Measurements from ENCODE around the gene BLACAT1.

The BLACAT1 gene

DNA sequence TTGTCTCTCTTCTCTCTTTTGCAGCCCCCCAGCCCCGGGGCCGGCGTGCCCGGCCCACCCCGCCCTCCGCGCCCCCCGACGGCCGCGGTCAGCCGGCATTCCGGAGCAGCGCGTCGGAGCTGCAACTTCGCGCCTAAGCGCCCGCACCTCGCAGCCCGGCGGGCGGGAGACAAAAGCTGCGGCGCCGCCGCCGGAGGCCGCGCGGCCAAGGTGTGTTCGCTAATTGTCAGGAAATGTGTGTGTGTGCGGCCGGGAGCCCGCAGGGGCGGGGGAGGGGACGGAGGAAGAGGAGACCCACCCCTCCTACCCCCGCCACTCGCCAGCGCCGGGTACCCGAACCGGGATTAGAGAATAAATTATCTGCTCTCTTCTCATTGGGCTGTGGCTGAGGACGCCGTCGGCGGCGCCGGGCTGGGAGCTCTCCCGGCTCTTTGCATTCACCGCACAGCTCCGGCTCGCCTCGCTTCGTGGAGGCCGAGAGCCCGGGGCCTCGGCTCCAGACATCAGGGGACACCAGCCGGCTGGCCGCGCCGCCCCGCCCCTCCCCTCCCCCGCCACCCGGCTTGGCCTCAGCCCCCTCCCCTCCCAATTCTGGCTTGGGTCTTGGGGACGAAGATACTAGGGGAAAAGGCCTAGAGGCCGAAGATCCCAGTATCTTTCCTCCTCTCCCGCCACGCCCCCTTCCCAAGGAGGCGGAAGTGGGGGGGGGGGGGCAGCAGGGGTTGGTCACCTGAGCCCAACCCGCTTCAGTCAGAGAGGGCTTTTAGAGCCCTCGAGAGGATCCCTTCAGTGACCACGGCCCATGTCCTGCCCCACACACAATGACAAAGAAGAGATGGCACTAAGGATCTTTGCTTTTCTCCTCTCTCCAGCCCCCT lies 1.3 kb upstream of the BLACAT1 start:
- in situ Hi-C loops (cut with MboI; ENCODE audit: low sequenced_read_pairs): no loop called here
- Histone ChIP-seq H3K36me3 (replicated peaks) (no peaks in the 10 kb centered on the region), H3K27me3 (ENCODE audit: low read depth) (peaks cover 77% of the 10 kb centered on the region), H3K4me1 (peaks cover 3% of the 10 kb centered on the region; the same call in 1 of the 2 replicates), H3K9me3 (no peaks in the 10 kb centered on the region), H3K4me3 (peak overlapping the region; percentile 24)
- DNase-seq (ENCODE audit: low spot score in 2 of 2): peak; percentile 39 to 62

DNA sequence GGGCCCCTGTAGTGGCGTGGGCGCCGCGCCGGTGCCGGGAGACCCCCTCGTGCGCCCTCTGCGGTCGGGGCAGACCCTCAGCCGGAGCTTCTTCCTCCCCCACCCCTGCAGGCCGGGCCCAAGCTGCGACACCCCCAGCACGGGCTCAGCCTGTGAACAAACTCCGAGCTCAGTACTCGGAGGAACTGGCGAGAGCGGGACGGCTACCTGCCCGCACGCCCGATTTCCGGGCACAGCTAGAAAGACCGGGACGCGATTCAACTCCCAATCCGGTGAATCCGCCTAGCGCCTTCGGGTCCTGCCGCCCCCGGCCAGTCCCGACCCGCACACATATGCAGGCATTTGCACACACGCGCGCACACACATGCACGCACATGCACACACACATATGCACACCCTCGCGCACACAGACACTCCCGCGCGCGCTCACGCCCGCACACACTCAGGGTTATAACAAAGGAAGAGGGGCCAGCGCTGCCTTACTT lies 580 bp upstream of the BLACAT1 start:
- Histone ChIP-seq H3K27me3 (ENCODE audit: low read depth) (peaks cover 75% of the 10 kb centered on the region), H3K36me3 (replicated peaks) (no peaks in the 10 kb centered on the region), H3K4me3 (peak overlapping the region; percentile 24), H3K9me3 (no peaks in the 10 kb centered on the region), H3K4me1 (peaks cover 3% of the 10 kb centered on the region)
- DNase-seq (ENCODE audit: low spot score in 2 of 2): no peak
- in situ Hi-C loops (cut with MboI; ENCODE audit: low sequenced_read_pairs): no loop called here

GRCh38 chr1:205454903-205455335 lies 926 bp downstream of the BLACAT1 start:
- in situ Hi-C loops (cut with MboI; ENCODE audit: low sequenced_read_pairs): no loop called here
- DNase-seq (ENCODE audit: low spot score in 2 of 2): no peak
- Histone ChIP-seq H3K9me3 (no peaks in the 10 kb centered on the region), H3K36me3 (replicated peaks) (no peaks in the 10 kb centered on the region), H3K4me1 (peaks cover 11% of the 10 kb centered on the region), H3K27me3 (ENCODE audit: low read depth) (peaks cover 69% of the 10 kb centered on the region), H3K4me3 (no peak overlapping the region)

DNA sequence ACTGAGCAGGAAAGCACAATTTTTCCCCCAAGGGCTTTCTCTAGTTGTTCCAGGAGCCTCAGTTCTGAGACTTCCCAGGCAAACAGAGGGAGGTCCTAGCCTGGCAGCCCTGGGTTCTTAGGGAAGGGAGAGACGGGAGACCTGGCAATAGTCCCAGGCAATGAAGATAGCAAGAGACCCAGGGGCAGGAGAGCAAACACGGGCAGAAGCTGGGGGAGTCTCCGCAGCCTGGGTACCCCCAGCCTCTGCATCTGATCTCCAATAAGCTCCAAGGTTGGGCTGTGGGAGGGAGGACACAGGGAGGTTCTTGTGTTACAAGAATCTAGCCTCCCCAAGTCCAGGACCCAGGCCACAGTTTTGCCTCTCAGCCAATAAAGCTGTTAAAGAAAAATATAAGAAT lies 2.4 kb downstream of the BLACAT1 start:
- in situ Hi-C loops (cut with MboI; ENCODE audit: low sequenced_read_pairs): no loop called here
- H3K27me3 ChIP-seq (ENCODE audit: low read depth): peaks cover 55% of the 10 kb centered on the region
- no peaks in the 10 kb centered on the region for H3K36me3 ChIP-seq (replicated peaks)
- H3K9me3 ChIP-seq: no peaks in the 10 kb centered on the region
- DNase-seq (ENCODE audit: low spot score in 2 of 2): no peak
- peaks cover 18% of the 10 kb centered on the region for H3K4me1 ChIP-seq
- no peak overlapping the region for H3K4me3 ChIP-seq

DNA sequence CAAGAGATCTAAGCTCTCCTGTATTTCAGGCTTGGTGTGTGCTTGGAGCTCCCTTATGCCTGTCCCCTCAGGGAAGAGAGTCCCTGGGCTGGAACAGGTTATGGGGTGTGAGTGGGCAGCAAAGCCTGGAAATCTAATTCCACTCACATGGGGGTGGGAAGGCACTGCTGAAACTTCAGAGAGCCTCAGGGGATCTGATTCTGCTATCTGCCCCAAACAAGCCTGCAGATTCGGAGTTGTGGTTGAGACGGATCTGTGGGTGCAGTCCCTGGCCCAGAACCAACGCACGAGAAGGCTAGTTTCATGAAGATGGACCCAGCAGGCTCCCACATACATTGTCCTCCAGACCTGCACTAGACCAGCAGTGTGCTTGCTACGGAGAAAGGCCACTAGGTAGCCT lies 2.9 kb downstream of the BLACAT1 start:
- in situ Hi-C loops (cut with MboI; ENCODE audit: low sequenced_read_pairs): no loop called here
- Histone ChIP-seq H3K36me3 (replicated peaks) (no peaks in the 10 kb centered on the region), H3K9me3 (no peaks in the 10 kb centered on the region), H3K4me3 (no peak overlapping the region), H3K4me1 (peaks cover 22% of the 10 kb centered on the region), H3K27me3 (ENCODE audit: low read depth) (peaks cover 51% of the 10 kb centered on the region)
- no peak for DNase-seq (ENCODE audit: low spot score in 2 of 2)

GRCh38 chr1:205452364-205452763 lies 3.5 kb downstream of the BLACAT1 start:
- Histone ChIP-seq H3K36me3 (replicated peaks) (no peaks in the 10 kb centered on the region), H3K9me3 (no peaks in the 10 kb centered on the region), H3K27me3 (ENCODE audit: low read depth) (peaks cover 46% of the 10 kb centered on the region), H3K4me1 (peaks cover 28% of the 10 kb centered on the region), H3K4me3 (no peak overlapping the region)
- in situ Hi-C loops (cut with MboI; ENCODE audit: low sequenced_read_pairs): no loop called here
- DNase-seq (ENCODE audit: low spot score in 2 of 2): no peak

GRCh38 chr1:205451759-205452164 lies 4.1 kb downstream of the BLACAT1 start:
- Histone ChIP-seq H3K4me3 (no peak overlapping the region), H3K36me3 (replicated peaks) (no peaks in the 10 kb centered on the region), H3K9me3 (no peaks in the 10 kb centered on the region), H3K4me1 (peaks cover 33% of the 10 kb centered on the region), H3K27me3 (ENCODE audit: low read depth) (peaks cover 43% of the 10 kb centered on the region)
- in situ Hi-C loops (cut with MboI; ENCODE audit: low sequenced_read_pairs): no loop called here
- no peak for DNase-seq (ENCODE audit: low spot score in 2 of 2)

GRCh38 chr1:205451202-205451601 lies 4.6 kb downstream of the BLACAT1 start:
- Histone ChIP-seq H3K4me3 (no peak overlapping the region), H3K27me3 (ENCODE audit: low read depth) (peaks cover 38% of the 10 kb centered on the region), H3K9me3 (no peaks in the 10 kb centered on the region), H3K4me1 (peaks cover 33% of the 10 kb centered on the region), H3K36me3 (replicated peaks) (no peaks in the 10 kb centered on the region)
- DNase-seq (ENCODE audit: low spot score in 2 of 2): no peak
- in situ Hi-C loops (cut with MboI; ENCODE audit: low sequenced_read_pairs): no loop called here

DNA sequence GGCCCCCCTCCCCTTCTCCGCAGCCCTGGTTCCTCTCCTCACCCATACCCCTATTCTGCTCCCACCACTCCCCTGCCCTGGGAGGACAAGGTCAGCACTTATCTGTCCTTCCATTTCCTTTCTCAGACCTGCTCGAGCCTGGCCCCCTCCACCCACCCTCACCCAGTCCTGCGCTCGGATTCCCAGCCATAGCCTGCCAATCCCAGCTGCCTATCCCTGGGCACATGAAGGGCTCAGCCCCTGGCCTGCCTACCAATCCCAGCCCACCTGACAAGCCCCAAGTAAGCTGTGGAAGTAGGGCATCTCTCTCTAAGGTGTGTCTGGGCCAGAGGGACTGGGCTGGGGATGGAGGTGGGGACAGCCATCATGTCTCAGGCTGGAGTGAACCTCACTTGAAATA lies 5.4 kb downstream of the BLACAT1 start:
- in situ Hi-C loops (cut with MboI; ENCODE audit: low sequenced_read_pairs): no loop called here
- Histone ChIP-seq H3K4me3 (no peak overlapping the region), H3K9me3 (no peaks in the 10 kb centered on the region), H3K4me1 (peaks cover 40% of the 10 kb centered on the region), H3K27me3 (ENCODE audit: low read depth) (peaks cover 30% of the 10 kb centered on the region), H3K36me3 (replicated peaks) (no peaks in the 10 kb centered on the region)
- DNase-seq (ENCODE audit: low spot score in 2 of 2): no peak

GRCh38 chr1:205449750-205450443 lies 5.9 kb downstream of the BLACAT1 start:
- peaks cover 41% of the 10 kb centered on the region for H3K4me1 ChIP-seq
- DNase-seq (ENCODE audit: low spot score in 2 of 2): peak in 1 of 2 experiments; percentile 55
- no peak overlapping the region for H3K4me3 ChIP-seq
- H3K27me3 ChIP-seq (ENCODE audit: low read depth): peaks cover 25% of the 10 kb centered on the region
- no peaks in the 10 kb centered on the region for H3K36me3 ChIP-seq (replicated peaks)
- in situ Hi-C loops (cut with MboI; ENCODE audit: low sequenced_read_pairs): no loop called here
- H3K9me3 ChIP-seq: no peaks in the 10 kb centered on the region

DNA sequence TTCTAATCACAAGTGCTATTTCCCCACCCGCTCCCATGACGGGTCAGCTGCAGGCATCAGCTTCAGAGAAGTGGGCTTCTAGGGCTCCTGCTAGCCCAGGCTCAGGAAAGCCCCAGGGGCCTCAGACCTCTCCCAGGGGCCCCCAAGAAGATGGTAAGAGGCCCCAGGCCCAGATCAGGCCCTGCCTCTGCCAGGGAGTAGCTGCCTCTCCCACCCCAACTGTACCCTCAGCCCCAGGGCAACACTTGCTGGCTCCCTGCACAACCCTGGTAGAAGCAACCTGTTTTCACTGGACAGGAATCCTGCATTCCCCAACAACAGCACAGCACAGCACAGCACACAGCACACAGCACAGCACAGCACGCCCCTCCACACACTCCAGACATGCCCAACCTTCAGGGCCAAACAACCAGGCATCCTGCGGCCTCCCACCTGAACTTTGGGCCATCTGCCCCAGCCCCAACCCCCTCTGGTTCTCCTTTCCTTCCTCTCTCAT lies 6.5 kb downstream of the BLACAT1 start:
- H3K36me3 ChIP-seq (replicated peaks): no peaks in the 10 kb centered on the region
- no peak overlapping the region for H3K4me3 ChIP-seq
- H3K27me3 ChIP-seq (ENCODE audit: low read depth): peaks cover 19% of the 10 kb centered on the region
- H3K4me1 ChIP-seq: peaks cover 45% of the 10 kb centered on the region
- H3K9me3 ChIP-seq: no peaks in the 10 kb centered on the region
- in situ Hi-C loops (cut with MboI; ENCODE audit: low sequenced_read_pairs): no loop called here
- DNase-seq (ENCODE audit: low spot score in 2 of 2): no peak

GRCh38 chr1:205448540-205449253 lies 7.1 kb downstream of the BLACAT1 start:
- H3K27me3 ChIP-seq (ENCODE audit: low read depth): peaks cover 15% of the 10 kb centered on the region
- no peaks in the 10 kb centered on the region for H3K36me3 ChIP-seq (replicated peaks)
- H3K4me3 ChIP-seq: no peak overlapping the region
- H3K9me3 ChIP-seq: no peaks in the 10 kb centered on the region
- H3K4me1 ChIP-seq: peaks cover 50% of the 10 kb centered on the region
- DNase-seq (ENCODE audit: low spot score in 2 of 2): no peak
- in situ Hi-C loops (cut with MboI; ENCODE audit: low sequenced_read_pairs): no loop called here

- in situ Hi-C loops (cut with MboI; ENCODE audit: low sequenced_read_pairs): no loop called here
Observed at GRCh38 chr1:205447457-205448341, 8.1 kb downstream of the BLACAT1 start.

More at GRCh38 chr1:205447457-205448341, 8.1 kb downstream of the BLACAT1 start:
- peaks cover 6% of the 10 kb centered on the region for H3K27me3 ChIP-seq (ENCODE audit: low read depth)
- no peak overlapping the region for H3K4me3 ChIP-seq
- H3K4me1 ChIP-seq: peaks cover 50% of the 10 kb centered on the region
- H3K9me3 ChIP-seq: no peaks in the 10 kb centered on the region
- peak in 1 of 2 experiments; percentile 53 for DNase-seq (ENCODE audit: low spot score in 2 of 2)
- H3K36me3 ChIP-seq (replicated peaks): no peaks in the 10 kb centered on the region
